ENCODE results near the gene PTPRF.

GRCh38 chr1:43566382-43567044 is 35.8 kb downstream of the PTPRF start:
- TF ChIP-seq CTCF (IDR thresholded peaks at IDR 0.05), result no peak
- TF ChIP-seq POLR2A (IDR thresholded peaks at IDR 0.05), result no peak
